H1 (cell line): ENCODE results near the gene AGPAT2.

ENCODE experiments used
- CREB1 ChIP-seq: IDR thresholded peaks from 2 replicates; pipeline ENCODE4 v1.6.1; 2012; ENCODE audit warnings: inconsistent platforms
- EP300 ChIP-seq, 2 experiments: IDR thresholded peaks; 1 replicate in 1 of 2; 2 replicates in 1 of 2; pipeline ENCODE4 v1.6.1; 2011 to 2012; ENCODE audit warnings: low read depth in 2 of 2, low read length in 2 of 2, mild to moderate bottlenecking in 2 of 2, borderline replicate concordance in 1 of 2, inconsistent platforms in 1 of 2, moderate library complexity in 1 of 2
- EZH2 ChIP-seq: fragments of 200-600 bp; sonication (generic); IDR thresholded peaks from 2 replicates; pipeline ENCODE4 v1.7.1; 2012; ENCODE audit warnings: low read depth, mild to moderate bottlenecking, moderate library complexity, low read length, inconsistent platforms; ENCODE audit not compliant: severe bottlenecking
- HDAC2 ChIP-seq, 2 experiments: fragments of 300-600 bp in 1 of 2; sonication (generic) in 1 of 2; IDR thresholded peaks; 2 replicates each; pipeline ENCODE4 v1.6.1; 2011 to 2012; ENCODE audit warnings: low read depth in 2 of 2, low read length in 2 of 2, mild to moderate bottlenecking in 2 of 2, moderate library complexity in 2 of 2, borderline replicate concordance in 1 of 2, inconsistent platforms in 1 of 2
- RAD21 ChIP-seq, 2 experiments: IDR thresholded peaks in 1 of 2; conservative IDR thresholded peaks in 1 of 2; 2 replicates each; pipeline ENCODE4 v1.6.1; 2011; ENCODE audit warnings: low read depth in 2 of 2, low read length in 2 of 2, improper control_type of control experiment in 1 of 2, inconsistent platforms in 1 of 2, mild to moderate bottlenecking in 1 of 2, moderate library complexity in 1 of 2
- TAF1 ChIP-seq: IDR thresholded peaks from 2 replicates; pipeline ENCODE4 v1.6.1; 2011; ENCODE audit warnings: mild to moderate bottlenecking, low read depth, low read length
- TBP ChIP-seq: IDR thresholded peaks from 2 replicates; pipeline ENCODE4 v1.6.1; 2011; ENCODE audit warnings: low read depth, low read length, improper control_type of control experiment
- TEAD4 ChIP-seq: IDR thresholded peaks from 2 replicates; pipeline ENCODE4 v1.6.1; 2012; ENCODE audit warnings: low read depth, low read length, inconsistent platforms, mixed read lengths
- YY1 ChIP-seq: IDR thresholded peaks from 2 replicates; pipeline ENCODE4 v1.6.1; 2011; ENCODE audit warnings: low read depth, mild to moderate bottlenecking, low read length
- TF ChIP-seq, protein P1 (sequence below), 3 experiments: IDR thresholded peaks; 1 replicate in 2 of 3; 2 replicates in 1 of 3; pipeline versions ENCODE4 v1.5.1 to v1.6.1; 2011; ENCODE audit warnings: low read length in 3 of 3, mild to moderate bottlenecking in 3 of 3, inconsistent platforms in 2 of 3, low read depth in 1 of 3, moderate library complexity in 1 of 3; ENCODE audit not compliant: insufficient read depth in 1 of 3; ENCODE audit errors: control extremely low read depth in 1 of 3
- TF ChIP-seq, protein P2 (sequence below): IDR thresholded peaks from 2 replicates; pipeline ENCODE4 v1.6.1; 2012; ENCODE audit warnings: inconsistent platforms
- TF ChIP-seq, protein P3 (sequence below): IDR thresholded peaks from 2 replicates; pipeline ENCODE4 v1.6.1; 2011; ENCODE audit warnings: low read depth, mild to moderate bottlenecking, low read length; ENCODE audit not compliant: insufficient read depth

DNA sequence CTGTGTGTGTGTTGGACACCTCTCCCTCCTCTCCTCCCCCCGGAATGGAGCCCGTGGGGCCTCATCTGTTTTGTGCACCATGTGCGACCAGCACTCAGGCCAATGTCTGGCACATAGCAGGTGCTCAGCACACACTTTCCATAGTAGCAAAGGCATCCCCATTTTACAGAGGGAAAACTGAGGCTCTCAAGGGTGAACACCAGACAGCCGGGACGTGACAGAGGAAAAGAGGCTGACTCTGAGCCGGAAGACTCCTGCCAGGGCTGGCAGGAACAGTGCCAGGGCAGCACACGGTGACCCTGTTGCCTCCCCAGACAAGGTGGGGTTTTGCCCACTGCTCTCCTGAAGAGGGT, 1.8 kb upstream of the AGPAT2 start:
- TF ChIP-seq, protein P1, sequence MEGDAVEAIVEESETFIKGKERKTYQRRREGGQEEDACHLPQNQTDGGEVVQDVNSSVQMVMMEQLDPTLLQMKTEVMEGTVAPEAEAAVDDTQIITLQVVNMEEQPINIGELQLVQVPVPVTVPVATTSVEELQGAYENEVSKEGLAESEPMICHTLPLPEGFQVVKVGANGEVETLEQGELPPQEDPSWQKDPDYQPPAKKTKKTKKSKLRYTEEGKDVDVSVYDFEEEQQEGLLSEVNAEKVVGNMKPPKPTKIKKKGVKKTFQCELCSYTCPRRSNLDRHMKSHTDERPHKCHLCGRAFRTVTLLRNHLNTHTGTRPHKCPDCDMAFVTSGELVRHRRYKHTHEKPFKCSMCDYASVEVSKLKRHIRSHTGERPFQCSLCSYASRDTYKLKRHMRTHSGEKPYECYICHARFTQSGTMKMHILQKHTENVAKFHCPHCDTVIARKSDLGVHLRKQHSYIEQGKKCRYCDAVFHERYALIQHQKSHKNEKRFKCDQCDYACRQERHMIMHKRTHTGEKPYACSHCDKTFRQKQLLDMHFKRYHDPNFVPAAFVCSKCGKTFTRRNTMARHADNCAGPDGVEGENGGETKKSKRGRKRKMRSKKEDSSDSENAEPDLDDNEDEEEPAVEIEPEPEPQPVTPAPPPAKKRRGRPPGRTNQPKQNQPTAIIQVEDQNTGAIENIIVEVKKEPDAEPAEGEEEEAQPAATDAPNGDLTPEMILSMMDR (IDR thresholded peaks at IDR 0.05; ENCODE audit: control extremely low read depth in 1 of 3, insufficient read depth in 1 of 3, low read depth in 1 of 3, low read length in 3 of 3), result no peak
- TF ChIP-seq HDAC2 (IDR thresholded peaks at IDR 0.05; ENCODE audit: borderline replicate concordance in 1 of 2, low read depth in 2 of 2, low read length in 2 of 2) (no peak), CREB1 (no peak), EP300 (IDR thresholded peaks at IDR 0.05; ENCODE audit: borderline replicate concordance in 1 of 2, low read depth in 2 of 2, low read length in 2 of 2) (no peak), TBP (no peak), TAF1 (no peak), YY1 (no peak), EZH2 (no peak), RAD21 (IDR thresholded peaks at IDR 0.05 in 1 of 2, conservative IDR thresholded peaks at IDR 0.05 in 1 of 2; ENCODE audit: low read depth in 2 of 2, low read length in 2 of 2) (no peak), TEAD4 (no peak)
- TF ChIP-seq, protein P2, sequence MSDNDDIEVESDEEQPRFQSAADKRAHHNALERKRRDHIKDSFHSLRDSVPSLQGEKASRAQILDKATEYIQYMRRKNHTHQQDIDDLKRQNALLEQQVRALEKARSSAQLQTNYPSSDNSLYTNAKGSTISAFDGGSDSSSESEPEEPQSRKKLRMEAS, result no peak
- TF ChIP-seq, protein P3, sequence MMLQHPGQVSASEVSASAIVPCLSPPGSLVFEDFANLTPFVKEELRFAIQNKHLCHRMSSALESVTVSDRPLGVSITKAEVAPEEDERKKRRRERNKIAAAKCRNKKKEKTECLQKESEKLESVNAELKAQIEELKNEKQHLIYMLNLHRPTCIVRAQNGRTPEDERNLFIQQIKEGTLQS, result no peak
